Limb (tissue), 2 donors: ENCODE data around the gene NCS1.
A peak's percentile ranks its signal among the peaks of the same experiment; 100 is the strongest.
"Not testable (repeated sequence)": the region's sequence is repeated elsewhere in the genome, so short reads cannot be mapped to it uniquely, and the experiment has no call there.

Source experiments
- DNase-seq, 2 donors: peaks; one replicate each; pipeline ENCODE4 v3.0.0-alpha.2; 2016; ENCODE audit errors: extremely low spot score in 2 of 2

Gene NCS1

DNA sequence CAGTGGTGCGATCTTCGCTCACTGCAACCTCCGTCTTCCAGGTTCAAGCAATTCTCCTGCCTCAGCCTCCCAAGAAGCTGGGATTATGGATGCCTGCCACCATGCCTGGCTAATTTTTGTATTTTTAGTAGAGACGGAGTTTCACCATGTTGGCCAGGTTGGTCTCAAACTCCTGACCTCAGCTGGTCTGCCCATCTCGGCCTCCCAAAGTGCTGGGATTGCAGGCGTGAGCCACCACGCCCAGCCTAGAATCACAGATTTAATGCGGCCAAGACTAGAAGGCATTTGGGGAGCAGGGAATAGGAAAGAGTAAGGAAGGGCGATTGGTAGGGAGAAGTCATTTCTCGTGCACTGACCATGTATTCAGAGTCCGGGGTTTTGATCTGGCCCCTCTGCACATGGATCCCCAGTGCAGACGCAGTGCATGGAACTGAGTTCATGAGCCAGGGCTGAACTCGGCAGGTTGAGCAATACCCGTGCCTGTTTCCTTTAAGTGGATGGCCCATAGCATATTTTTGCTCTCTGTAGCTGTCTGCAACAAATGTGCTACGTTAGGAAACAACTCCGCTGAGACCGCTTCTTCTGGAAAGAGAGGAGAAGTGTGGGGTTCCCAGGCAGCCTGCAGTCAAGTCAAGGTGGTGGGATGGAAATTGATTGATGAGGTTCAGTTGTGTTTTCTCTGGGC, 90.0 kb downstream of the NCS1 start:
- DNase-seq = no peak

DNA sequence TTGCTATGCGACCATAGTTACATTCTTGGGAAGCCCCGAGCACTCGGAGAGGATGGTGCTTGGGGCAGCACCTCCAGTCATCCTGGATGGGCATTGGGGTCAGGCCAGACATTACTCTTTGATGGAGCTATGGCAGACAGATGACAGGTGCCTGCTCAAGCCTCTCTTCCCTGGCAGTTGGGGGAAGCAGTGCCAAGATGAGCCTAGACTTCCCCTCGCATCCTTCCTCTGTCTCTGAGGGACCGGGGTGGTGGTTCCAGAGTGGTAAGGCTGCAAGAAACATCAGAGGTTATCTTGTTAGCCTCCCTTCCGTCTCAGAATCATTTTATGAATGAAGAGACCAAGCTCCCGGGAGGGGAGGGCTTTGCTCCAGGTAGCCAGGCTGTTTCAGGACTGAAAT, 90.6 kb downstream of the NCS1 start:
- DNase-seq = no peak

DNA sequence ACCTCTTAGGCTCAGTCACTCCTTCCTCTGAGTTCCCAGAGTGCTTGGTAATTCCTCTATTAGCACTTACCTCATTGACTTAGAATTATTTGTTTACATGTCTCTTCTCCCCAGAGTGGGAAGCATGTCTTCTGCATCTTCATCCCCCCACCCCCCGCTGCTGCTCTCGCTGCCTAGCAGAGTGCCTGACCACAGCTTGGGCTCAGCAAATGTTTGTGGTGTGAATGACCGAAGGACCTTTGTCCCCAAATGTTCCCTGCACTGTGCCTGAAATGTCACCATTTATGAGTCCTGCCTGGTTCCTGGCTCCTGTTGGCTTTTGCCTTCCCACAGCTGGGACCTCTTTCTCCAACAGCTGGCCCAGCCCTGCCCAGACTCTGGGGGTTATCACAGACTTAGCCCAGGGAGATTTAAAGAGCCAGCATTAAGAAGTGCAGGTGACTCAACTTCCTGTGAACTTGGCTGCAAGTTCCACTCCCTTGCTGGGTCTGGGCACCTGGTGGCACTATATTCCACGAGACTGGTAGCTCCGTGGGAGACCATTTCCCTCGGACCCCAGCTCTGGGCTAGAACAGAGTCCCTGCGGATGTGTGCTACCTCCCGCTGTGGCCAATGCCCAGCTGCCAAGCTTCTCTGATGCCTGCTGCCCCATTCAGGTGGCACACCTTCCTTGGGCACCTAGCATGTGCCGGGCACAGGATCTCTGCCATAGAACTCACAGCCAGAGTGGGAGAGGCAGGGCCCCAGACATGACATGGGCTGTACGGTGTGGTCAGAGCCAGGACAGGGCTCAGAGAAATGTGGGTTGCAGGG, 91.6 kb downstream of the NCS1 start:
- DNase-seq = no peak

DNA sequence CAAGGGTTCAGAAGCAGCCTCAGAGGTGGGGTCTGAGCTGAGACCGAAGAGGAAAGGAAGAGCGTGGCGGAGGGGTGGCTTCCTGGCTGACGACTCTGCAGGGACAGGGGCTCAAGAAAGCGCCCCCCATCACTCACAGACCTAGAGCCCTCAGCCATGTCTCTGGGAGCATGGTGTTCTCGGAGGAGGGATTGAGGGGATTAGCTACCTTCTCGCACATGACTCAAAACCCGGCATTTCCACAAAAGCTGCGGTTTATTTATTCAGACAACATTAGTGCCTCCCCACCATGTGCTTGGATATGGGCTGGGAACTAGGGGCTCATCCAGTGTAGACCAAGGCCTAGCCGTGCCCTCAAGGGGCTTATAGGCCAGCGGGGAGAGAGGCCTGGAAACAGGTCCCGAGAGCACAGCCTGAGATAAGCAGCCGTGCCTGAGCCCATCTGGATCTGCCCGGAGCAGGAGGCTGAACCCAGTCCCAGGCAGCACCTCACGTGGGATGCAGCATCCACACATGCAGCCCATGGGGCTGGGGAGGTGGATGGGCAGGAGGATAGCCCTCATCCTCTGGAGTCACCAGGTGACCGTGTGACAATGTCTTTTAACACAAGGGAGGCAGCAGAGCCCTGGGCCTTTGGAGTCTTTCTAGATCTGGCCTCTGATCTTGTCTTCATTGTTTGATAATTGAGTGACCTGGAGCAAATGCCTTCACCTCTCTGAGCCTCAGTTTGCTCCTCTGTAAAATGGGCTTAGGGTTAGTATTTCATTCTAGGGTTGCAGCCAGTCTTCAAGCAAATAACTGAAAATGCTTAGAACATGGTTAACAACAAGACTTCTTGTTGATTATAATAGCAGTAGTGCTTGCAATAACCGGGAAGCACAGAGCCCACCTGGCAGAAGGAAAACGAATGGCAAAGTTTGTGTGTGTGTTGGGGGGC, 92.5 kb downstream of the NCS1 start:
- no peak for DNase-seq

DNA sequence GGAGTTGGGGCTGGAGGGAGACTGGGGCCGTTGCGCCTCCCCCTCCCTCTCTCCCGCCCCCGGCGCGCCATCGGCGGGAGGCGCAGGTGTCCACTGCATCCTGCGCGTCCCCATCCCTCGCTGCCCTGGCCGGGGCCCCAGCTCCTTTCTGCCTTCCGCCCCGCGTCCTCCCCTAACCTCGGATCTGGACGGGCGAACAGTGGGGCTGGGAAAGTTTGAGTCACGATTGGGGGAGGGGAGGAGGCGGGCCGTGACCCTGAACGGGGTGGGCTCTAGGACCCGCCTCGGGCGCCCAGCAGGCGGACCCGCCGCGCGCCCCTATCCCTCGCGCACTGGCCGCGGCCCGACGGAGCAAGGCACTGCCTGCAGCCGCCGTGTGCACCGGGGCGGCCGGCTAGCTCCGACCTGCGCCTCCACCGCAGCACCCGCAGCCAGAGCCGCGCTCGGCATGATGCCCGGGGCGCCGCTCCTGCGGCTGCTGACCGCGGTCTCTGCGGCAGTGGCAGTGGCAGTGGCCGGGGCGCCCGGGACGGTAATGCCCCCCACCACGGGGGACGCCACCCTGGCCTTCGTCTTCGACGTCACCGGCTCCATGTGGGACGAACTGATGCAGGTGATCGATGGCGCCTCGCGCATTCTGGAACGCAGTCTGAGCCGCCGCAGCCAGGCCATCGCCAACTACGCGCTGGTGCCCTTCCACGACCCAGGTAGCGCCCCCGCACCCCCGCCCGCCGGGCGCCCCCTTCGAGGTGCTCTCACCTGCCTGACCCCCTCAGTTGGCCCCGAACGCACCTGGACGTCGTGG, 93.4 kb downstream of the NCS1 start, which contains the start of gene HMCN2:
Gene HMCN2, plus strand, starts transcription at position 330 of the 805 bp plus-strand sequence. Its CDS starts 119 bp downstream, at position 449.
- peak in 1 of 2 donors; percentile 60 for DNase-seq

DNA sequence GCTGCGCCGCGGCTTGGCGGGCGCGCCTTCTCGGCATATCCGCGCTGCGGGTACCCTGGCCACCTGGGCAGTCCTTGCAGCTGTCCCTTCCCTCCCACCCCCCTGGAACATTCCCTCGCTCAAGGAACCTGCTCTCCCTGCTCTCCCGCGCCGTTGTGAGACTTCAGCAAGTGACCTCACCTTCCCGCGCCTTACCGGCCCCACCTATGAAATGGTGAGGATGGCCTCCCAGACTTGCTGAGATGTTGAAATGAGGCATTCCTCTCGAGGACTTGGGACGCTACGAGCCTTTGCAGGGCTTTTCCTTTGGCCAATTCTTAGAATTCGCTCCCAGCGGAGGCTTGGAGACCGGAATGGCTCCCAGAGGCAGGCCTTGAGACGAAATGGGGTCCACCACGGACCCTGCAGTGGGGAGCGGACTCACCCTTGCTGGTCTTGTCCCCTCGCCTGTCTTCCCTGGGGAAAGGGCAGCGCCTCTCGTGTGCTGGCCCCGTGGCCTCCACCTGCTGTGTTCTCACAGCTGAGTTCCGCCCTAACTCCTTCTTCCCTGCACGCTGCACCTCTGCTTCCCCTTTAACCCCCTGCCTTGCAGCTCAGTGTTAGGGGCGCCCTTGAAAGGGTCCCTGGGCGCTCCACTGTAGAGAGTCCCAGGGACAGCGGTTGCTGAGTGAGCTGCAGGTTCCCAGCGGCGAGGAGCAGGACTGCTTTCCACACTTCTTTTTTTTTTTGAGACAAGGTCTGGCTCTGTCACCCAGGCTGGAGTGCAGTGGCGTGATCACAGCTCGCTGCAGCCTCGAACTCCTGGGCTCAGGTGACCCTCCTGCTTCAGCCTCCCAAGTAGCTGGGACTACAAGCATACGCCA, 94.3 kb downstream of the NCS1 start:
- DNase-seq = no peak

DNA sequence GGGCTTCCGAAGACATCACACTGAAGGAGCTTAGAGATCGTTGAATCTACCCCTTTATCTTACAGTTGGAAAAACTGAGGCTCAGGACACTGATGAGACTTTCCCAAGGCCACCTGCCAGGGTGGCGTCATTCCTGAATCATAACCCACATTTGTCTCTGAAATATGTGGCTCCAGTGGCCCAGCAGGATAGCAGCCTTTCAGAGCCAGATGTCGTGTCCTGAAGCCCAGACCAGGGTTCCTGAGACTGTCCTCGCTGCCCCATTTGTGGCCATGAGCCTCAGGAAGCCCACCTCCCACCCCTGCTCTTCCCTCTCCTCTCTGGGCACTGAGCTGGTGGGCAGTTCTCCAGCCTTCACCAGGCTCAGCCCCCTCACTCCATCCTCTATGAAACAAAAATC, 95.7 kb downstream of the NCS1 start:
- DNase-seq = no peak

DNA sequence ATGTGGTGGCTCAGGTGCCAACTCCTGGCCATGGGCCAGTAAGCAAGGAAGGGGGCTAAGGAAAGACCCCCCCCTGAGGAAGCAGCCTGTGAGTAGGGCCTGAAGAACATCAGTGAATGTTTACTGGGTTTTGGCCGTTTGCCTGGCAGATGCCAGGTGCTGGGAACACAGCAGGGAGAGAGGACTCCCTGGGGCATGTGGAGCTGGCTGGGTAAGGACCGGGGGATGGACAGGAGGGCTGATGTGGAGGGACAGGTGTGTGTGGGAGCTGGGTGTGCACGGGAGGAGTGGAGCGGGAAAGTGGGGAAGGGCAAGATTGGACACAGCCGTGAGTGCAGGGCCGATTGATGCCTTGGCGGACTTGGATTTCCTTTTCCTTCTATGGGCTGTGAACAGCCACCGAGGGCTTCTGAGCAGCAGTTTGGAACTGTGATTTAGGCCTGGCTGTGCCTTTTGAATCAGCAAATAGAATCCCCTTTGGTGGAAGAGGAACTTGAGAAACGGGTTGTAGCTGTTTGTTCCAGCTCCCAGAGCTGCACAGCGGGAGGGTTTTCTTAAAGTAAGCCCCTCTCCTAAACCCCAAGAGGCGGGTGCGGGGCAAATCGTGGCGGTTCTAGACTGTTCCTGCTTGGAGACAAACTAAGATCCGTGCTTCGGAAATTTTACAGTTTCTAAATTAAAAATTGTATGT, 96.5 kb downstream of the NCS1 start:
- peak in 1 of 2 donors; percentile 29 for DNase-seq

DNA sequence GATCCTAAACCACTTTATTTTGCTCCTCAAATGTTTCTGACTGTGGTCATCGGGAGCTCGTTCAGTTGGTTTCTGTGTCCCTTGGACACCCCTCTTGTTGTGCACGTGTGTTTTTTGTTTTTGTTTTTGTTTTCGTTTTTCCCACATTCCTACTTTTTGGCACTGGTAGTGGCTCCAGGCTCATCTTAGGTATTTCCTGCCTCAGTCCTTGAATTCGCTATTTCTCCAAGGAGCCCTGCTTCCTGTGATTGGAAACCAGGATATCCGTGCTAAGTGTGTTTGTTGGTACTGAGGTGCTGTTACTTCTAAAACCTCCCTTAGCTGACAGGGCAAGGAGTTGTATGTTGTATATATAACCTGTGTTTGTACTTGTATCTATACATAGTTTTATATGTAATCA, 99.3 kb downstream of the NCS1 start:
- DNase-seq = no peak

DNA sequence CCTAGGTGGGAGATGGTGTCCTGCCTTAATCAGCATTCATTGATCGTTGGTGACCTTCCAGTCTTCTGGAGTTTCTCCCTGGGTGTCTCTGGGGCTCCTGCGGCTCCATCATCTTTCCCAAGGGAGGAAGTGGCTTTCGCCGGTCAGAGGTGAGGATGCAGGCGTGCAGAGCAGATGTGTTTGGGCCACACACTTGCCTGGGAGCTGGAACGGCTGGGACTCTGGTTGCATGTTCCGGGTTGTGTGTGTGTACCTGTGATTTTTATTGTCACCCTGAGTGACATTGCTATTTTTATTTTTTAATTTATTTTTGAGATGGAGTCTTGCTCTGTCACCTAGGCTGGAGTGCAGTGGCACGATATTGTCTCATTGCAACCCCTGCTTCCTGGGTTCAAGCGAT, 103.0 kb downstream of the NCS1 start:
- DNase-seq = no peak

DNA sequence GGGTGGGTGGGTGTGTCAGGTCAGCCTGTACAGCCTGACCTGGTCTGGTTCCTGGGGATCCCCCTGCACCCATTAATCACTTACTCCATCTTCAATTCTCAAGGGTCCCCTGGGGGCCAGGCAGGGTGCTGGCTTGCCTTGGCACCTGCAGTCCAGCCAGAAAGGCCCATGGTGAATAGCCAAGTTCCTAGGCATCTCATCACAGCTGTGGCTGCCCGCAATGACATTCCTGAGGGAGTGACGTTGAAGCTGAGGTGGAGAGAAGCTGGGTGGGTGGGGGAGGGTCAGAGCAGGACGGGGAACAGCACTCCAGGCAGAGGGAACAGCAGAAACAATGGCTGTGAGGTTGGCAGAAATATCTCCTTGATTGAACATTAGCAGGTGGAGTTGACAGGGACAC, 103.9 kb downstream of the NCS1 start:
- DNase-seq = no peak

DNA sequence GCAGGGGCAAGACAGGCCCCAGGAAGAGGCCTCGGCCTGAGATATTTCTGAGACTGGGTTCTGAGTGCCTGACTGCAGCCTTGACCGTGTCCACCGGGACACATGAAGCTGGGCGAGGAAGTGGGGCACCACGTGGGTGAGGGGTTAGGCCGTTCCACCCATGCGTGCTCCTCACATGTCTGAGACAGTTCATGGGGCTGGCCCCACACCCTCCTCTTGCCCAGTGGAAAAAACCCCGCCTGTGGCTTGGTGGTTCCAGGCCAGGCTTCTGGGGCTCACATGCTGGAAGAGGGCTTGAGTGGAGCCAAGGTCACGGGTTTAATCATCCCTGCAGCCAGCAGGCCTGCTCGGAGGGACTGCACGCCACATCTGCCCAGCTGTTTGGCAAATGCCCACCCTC, 104.8 kb downstream of the NCS1 start:
- no peak for DNase-seq

DNA sequence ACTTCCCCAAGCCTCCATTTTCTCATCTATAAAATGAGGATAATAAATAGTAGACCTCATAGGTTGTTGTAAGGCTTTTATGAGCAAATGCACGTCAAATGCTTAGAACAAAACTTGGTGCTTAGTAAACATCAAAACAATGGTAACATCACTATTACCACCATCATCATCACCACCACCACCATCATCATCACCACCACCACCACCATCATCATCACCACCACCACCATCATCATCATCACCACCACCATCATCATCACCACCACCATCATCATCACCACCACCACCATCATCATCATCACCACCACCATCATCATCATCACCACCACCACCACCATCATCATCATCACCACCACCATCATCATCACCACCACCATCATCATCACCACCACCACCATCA, 105.3 kb downstream of the NCS1 start:
- DNase-seq = not testable (repeated sequence)

DNA sequence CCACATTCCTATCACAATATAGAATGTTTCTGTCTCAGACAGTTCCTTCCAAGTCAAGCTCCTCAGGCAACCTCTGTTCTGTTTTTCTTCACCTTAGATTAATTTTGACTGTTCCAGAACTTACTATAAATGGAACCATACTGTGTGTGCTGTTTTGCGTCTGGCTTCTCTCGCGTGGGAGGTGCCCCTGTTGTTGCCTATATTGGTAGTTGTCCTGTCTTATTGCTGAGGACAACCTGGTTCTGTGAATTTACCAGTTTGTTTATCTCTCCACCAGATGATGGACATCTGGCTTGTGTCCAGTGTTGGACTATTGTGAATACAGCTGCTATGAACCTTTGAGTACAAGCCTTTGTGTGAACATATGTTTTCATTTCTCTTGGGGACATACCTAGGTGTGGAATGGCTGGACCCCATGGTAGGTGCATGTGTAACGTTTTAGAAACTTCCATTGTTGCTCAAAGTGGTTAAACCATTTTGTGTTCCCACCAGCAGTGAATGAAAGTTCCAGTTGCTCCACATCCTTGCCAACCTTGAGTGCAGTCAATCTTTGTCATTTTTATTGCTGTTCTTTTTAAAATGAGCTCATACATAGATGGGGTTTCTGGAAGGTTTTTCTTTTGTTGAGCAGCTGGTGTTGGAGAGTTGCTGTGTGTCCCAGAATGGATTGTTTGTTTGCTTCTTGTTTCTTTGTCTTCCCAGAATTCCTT, 111.5 kb downstream of the NCS1 start:
- DNase-seq = no peak

DNA sequence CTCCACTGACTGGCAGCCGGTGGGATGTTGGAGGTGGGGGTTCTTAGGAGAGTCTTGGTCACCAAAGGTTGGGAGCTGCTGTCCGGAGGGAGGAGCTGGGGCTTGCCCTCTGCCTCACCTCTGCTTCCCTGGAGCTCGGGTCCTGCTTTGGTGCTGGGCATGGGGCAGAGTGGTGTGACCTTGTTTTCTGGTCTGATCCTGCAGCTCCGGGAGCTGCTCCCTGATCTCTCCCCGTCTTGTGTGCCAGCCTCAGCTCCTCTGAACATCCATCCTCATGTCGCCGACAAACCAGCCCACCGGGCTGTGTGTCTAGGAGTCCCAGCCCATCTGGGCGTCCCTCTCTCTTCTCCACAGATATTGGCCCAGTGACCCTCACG, 112.0 kb downstream of the NCS1 start:
- DNase-seq = no peak

DNA sequence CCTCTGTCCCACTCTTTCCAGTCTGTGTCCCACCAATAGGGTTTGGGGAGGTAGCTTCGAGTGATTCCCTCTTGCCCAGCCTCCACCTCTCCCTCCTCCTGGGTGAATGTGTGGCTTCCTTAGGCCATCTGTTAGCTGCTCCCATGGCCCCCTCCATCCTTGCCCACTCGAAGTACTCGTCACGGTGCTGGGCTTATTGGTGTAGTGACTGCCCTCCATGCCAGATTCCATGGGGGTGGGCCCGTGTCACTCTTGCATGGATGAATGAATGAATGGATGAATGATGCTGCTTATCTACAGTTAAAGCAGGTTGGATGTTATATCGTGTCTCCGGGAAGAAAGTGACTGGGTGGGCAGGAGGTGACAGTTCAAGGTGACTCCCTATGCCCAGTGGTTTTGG, 112.5 kb downstream of the NCS1 start:
- no peak for DNase-seq

DNA sequence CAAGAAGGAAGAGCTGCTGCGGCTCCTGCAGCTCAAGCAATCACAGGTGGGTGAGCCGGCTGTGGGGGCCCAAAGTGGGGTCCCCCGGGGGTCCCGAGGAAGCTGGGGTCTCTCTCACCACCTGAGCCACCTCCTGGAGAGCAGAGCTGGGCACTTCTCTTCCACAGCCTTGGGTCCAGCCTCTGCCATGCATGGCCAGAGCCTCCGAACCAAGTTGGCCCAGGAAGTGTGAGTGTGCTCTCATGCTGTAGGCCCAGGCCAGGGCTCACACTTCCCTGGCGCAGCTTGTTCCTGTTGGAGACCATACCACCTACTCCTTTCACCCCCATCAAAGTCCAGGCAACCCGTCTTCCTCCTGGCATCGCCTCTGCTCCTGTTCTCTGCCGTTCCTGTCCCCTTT, 113.1 kb downstream of the NCS1 start:
- DNase-seq = no peak

DNA sequence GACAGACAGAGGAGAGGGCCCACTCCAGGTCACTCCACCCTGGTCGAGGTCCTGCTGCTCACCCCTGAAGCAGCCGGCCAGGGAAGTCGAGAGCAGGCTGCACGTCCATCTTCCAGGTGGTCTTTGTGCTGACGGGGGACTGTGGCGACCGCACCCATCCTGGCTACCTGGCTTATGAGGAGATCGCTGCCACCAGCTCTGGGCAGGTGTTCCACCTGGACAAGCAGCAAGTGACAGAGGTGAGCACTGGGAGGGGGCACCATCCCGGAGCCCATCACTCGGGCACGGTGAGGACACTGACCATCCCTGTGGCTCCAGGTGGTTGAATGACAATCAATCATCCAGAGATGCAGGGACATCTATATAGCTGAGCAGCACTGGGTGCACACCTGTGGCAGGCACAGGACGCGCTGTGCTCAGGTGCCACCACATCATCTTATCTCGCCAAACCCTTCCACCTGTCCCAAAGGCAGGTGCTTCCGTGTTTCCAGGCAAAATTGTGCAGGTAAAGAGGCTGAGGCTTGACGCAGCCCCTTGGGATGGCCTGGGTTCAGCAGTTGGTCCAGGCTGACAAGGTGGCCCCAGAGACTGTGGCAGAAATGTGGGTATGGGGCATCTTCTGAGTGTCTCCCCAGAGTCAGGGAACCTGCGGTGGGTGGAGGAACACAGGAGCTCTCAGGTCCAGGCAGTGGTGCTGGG, 114.0 kb downstream of the NCS1 start:
- no peak for DNase-seq
